ENCODE measurements around the gene NRDC. TPM values are rescaled to one million over a fixed set of nuclear protein-coding genes. Genes with fewer than 3 reads are reported as not detected.

NRDC gene
- total and polyA plus RNA-seq, 10 of the 15 experiments (the other 5 are each of a cell fraction or from before 2014, with no cell fraction given) = 50.1 to 134 (median 90.4) TPM

DNA sequence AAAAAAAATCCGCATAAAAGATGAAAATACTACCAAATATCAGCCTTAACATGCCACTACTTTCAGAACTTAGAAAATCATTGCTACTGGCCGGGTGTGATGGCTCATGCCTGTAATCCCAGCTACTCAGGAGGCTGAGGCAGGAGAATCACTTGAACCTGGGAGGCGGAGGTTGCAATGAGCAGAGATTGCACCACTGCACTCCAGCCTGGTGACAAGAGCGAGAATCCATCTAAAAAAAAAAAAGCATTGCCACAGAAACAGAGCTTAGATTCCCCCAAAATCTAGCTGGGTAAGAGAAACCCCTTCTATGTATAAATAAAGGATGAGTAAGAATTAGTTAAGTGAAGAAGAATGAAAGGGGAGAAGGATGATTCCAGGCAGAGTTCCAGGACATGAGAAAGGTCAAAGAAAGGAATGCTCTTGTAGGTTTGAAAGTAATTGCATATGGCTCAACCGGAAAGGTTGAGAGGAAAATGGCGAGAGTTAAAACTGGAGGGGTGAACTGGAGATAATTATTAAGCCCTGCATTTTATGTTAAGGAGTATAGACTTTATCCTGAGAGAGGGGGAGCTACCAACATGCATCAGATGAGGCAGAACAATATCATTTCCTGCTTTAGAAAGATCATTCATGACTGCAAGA lies 19.7 kb upstream of the NRDC start (continued):
- TF ChIP-seq POU2F2 (IDR thresholded peaks at IDR 0.05; ENCODE audit: borderline replicate concordance, low read depth, low read length) = no peak

DNA sequence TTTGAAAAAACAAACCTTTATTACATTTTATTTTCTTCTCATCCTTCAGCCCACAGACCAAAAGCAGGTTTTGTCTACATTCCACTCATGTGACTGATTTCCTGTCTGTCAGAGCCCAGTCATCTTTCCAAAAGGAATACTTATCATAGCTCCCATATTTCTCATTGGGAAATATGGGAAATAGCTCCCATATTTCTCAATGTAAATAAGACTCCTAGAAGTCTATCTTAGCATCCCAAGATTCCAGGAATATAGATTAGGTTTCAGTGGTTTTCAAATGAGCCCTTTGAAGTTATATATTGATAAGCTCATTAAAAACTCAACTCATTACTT lies 19.1 kb upstream of the NRDC start:
- Histone ChIP-seq H2AFZ (ENCODE audit: control insufficient read depth, low read depth, low read length) (no peak overlapping the region), H4K20me1 (ENCODE audit: control insufficient read depth, insufficient read depth) (no peaks in the 10 kb centered on the region), H3K27me3 (replicated peaks in 1 of 2; ENCODE audit: control insufficient read depth in 2 of 2, insufficient read depth in 2 of 2, low read length in 1 of 2) (peaks cover 0 to 5% of the 10 kb centered on the region in 2 experiments; a peak in 1 of 4 replicates), H3K4me3 (no peak overlapping the region), H3K27ac (ENCODE audit: control insufficient read depth, insufficient read depth) (no peak overlapping the region), H3K4me2 (ENCODE audit: control insufficient read depth, insufficient read depth) (no peak overlapping the region), H3K9me3 (replicated peaks; ENCODE audit: control insufficient read depth, insufficient read depth, low read length) (no peaks in the 10 kb centered on the region), H3K36me3 (ENCODE audit: control insufficient read depth in 2 of 2, insufficient read depth in 2 of 2, low read length in 1 of 2) (no peaks in the 10 kb centered on the region), H3K9ac (ENCODE audit: control insufficient read depth, insufficient read depth, low read length) (no peak overlapping the region), H3K79me2 (ENCODE audit: control insufficient read depth, insufficient read depth, low read length) (no peaks in the 10 kb centered on the region), H3K4me1 (ENCODE audit: control insufficient read depth, insufficient read depth, low read length) (no peaks in the 10 kb centered on the region)
- no TSS peak for BruUV-seq (replicated peaks)
- intact Hi-C loops (cut with micrococcal nuclease; ENCODE audit: unreplicated experiment) (loop anchor here (1.0 to 5.0 kb wide), 2 partner anchors 105 to 400 kb away; no protein-coding TSS in a partner anchor), in situ Hi-C loops (cut with MboI) (no loop called here)
- FAIRE-seq (no peak), ATAC-seq (no peak), DNase-seq (ENCODE audit: low read depth, low spot score) (no peak)
- RAD21 ChIA-PET (ENCODE audit: unreplicated experiment) = interaction anchor here (0.7 to 5.1 kb wide), 19 partner anchors 9 to 328 kb away, joined by 3 to 96 read pairs (median 5); no protein-coding TSS in a partner anchor
- CTCF ChIA-PET = interaction anchor here (0.8 to 6.5 kb wide), 30 partner anchors 9 to 400 kb away, joined by 3 to 177 read pairs (median 6); partner anchors contain the start of genes KTI12 and RAB3B
- SMC1A ChIA-PET (ENCODE audit: uncharacterized antibody, unreplicated experiment) = interaction anchor here (0.6 to 6.8 kb wide), 23 partner anchors 14 to 568 kb away, joined by 3 to 99 read pairs (median 4); no protein-coding TSS in a partner anchor
- POLR2A ChIA-PET = no interaction called here
- TF ChIP-seq, protein P1, sequence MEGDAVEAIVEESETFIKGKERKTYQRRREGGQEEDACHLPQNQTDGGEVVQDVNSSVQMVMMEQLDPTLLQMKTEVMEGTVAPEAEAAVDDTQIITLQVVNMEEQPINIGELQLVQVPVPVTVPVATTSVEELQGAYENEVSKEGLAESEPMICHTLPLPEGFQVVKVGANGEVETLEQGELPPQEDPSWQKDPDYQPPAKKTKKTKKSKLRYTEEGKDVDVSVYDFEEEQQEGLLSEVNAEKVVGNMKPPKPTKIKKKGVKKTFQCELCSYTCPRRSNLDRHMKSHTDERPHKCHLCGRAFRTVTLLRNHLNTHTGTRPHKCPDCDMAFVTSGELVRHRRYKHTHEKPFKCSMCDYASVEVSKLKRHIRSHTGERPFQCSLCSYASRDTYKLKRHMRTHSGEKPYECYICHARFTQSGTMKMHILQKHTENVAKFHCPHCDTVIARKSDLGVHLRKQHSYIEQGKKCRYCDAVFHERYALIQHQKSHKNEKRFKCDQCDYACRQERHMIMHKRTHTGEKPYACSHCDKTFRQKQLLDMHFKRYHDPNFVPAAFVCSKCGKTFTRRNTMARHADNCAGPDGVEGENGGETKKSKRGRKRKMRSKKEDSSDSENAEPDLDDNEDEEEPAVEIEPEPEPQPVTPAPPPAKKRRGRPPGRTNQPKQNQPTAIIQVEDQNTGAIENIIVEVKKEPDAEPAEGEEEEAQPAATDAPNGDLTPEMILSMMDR (IDR thresholded peaks at IDR 0.05 in 2 of 3, conservative IDR thresholded peaks at IDR 0.05 in 1 of 3; ENCODE audit: control insufficient read depth in 2 of 3, extremely low read depth in 1 of 3, insufficient read depth in 1 of 3, low read depth in 3 of 3, low read length in 3 of 3) = no peak
- TF ChIP-seq RB1 (IDR thresholded peaks at IDR 0.05; ENCODE audit: borderline replicate concordance) (no peak), YBX1 (IDR thresholded peaks at IDR 0.05) (no peak), JUNB (IDR thresholded peaks at IDR 0.05) (no peak), SMAD5 (IDR thresholded peaks at IDR 0.05; ENCODE audit: low read depth) (no peak)
- TF ChIP-seq, protein P2, sequence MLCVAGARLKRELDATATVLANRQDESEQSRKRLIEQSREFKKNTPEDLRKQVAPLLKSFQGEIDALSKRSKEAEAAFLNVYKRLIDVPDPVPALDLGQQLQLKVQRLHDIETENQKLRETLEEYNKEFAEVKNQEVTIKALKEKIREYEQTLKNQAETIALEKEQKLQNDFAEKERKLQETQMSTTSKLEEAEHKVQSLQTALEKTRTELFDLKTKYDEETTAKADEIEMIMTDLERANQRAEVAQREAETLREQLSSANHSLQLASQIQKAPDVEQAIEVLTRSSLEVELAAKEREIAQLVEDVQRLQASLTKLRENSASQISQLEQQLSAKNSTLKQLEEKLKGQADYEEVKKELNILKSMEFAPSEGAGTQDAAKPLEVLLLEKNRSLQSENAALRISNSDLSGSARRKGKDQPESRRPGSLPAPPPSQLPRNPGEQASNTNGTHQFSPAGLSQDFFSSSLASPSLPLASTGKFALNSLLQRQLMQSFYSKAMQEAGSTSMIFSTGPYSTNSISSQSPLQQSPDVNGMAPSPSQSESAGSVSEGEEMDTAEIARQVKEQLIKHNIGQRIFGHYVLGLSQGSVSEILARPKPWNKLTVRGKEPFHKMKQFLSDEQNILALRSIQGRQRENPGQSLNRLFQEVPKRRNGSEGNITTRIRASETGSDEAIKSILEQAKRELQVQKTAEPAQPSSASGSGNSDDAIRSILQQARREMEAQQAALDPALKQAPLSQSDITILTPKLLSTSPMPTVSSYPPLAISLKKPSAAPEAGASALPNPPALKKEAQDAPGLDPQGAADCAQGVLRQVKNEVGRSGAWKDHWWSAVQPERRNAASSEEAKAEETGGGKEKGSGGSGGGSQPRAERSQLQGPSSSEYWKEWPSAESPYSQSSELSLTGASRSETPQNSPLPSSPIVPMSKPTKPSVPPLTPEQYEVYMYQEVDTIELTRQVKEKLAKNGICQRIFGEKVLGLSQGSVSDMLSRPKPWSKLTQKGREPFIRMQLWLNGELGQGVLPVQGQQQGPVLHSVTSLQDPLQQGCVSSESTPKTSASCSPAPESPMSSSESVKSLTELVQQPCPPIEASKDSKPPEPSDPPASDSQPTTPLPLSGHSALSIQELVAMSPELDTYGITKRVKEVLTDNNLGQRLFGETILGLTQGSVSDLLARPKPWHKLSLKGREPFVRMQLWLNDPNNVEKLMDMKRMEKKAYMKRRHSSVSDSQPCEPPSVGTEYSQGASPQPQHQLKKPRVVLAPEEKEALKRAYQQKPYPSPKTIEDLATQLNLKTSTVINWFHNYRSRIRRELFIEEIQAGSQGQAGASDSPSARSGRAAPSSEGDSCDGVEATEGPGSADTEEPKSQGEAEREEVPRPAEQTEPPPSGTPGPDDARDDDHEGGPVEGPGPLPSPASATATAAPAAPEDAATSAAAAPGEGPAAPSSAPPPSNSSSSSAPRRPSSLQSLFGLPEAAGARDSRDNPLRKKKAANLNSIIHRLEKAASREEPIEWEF (IDR thresholded peaks at IDR 0.05; ENCODE audit: insufficient replicate concordance, low read depth, low read length) = no peak
- TF ChIP-seq, protein P3, sequence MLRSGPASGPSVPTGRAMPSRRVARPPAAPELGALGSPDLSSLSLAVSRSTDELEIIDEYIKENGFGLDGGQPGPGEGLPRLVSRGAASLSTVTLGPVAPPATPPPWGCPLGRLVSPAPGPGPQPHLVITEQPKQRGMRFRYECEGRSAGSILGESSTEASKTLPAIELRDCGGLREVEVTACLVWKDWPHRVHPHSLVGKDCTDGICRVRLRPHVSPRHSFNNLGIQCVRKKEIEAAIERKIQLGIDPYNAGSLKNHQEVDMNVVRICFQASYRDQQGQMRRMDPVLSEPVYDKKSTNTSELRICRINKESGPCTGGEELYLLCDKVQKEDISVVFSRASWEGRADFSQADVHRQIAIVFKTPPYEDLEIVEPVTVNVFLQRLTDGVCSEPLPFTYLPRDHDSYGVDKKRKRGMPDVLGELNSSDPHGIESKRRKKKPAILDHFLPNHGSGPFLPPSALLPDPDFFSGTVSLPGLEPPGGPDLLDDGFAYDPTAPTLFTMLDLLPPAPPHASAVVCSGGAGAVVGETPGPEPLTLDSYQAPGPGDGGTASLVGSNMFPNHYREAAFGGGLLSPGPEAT (IDR thresholded peaks at IDR 0.05; ENCODE audit: low read depth) = no peak

Measured in GM12878 (cell line).